Gastroesophageal sphincter (tissue), 4 donors: ENCODE results near the gene PRND. TPM values are rescaled to one million over a fixed set of nuclear protein-coding genes. Genes with fewer than 3 reads are reported as not detected.
"Not testable (repeated sequence)": the region's sequence is repeated elsewhere in the genome, so short reads cannot be mapped to it uniquely, and the experiment has no call there.

ENCODE experiments used
- ATAC-seq: fragments of 150-250 bp; one replicate; pipeline ENCODE4 v1.9.1; 2016; ENCODE audit warnings: mild to moderate bottlenecking, moderate library complexity
- H3K27ac ChIP-seq, 4 donors: fragments of 200-600 bp; sonication (generic) in 3 of 4; 1 replicate in 3 of 4; 2 replicates in 1 of 4; pipeline ENCODE4 v1.5.1; 2016 to 2019
- H3K27me3 ChIP-seq: fragments of 200-600 bp; sonication (generic); one replicate; pipeline ENCODE4 v1.5.1; 2019
- H3K36me3 ChIP-seq, 2 donors: fragments of 200-600 bp; sonication (generic); one replicate each; pipeline ENCODE4 v1.5.1; 2019; ENCODE audit warnings: control low read depth in 1 of 2
- H3K4me1 ChIP-seq, 3 donors: fragments of 200-600 bp; sonication (generic); 1 replicate in 2 of 3; 2 replicates in 1 of 3; pipeline ENCODE4 v1.5.1; 2016 to 2019; ENCODE audit warnings: control low read depth in 2 of 3
- H3K4me3 ChIP-seq, 2 donors: fragments of 200-600 bp; sonication (generic); one replicate each; pipeline ENCODE4 v1.5.1; 2019; ENCODE audit warnings: mild to moderate bottlenecking in 1 of 2, moderate library complexity in 1 of 2
- H3K9me3 ChIP-seq, 3 donors: fragments of 200-600 bp; sonication (generic); one replicate each; pipeline ENCODE4 v1.5.1; 2017 to 2019; ENCODE audit warnings: control low read depth in 2 of 3
- CTCF ChIP-seq, 4 experiments: fragments of 200-600 bp in 2 of 4; fragments of 450-650 bp in 2 of 4; sonication (generic) in 1 of 4; IDR thresholded peaks; one replicate each; pipeline ENCODE4 v1.5.1; 2017 to 2019; ENCODE audit warnings: antibody characterized with exemption in 4 of 4, mild to moderate bottlenecking in 2 of 4, moderate library complexity in 2 of 4
- EP300 ChIP-seq: sonication (generic); formaldehyde crosslinking; IDR thresholded peaks from one replicate; pipeline ENCODE4 v1.6.1; 2017; ENCODE audit warnings: antibody characterized with exemption, mild to moderate bottlenecking
- POLR2A ChIP-seq, 2 donors: fragments of 450-650 bp; IDR thresholded peaks; one replicate each; pipeline ENCODE4 v1.6.1; 2017; ENCODE audit warnings: antibody characterized with exemption in 2 of 2, mild to moderate bottlenecking in 2 of 2, moderate library complexity in 1 of 2
- POLR2AphosphoS5 ChIP-seq: sonication (generic); formaldehyde crosslinking; IDR thresholded peaks from one replicate; pipeline ENCODE4 v1.6.1; 2017; ENCODE audit warnings: antibody characterized with exemption
- WGBS, 2 donors: methylation state at CpG; one replicate each; pipeline ENCODE4 v1.1.5; 2018; ENCODE audit warnings: low coverage in 1 of 2; 5-methylcytosine and 5-hydroxymethylcytosine counted together
- total RNA-seq, 4 donors: library from RNA; depleted of rRNA; stranded (reverse); fragments of >200 nt; gene quantifications; one replicate each; pipeline ENCODE4 v1.1.0, GENCODE V29; 2016

The PRND gene
- total RNA-seq, 4 donors from 2014 or later: not detected

GRCh38 chr20:4769328-4769727 is 47.6 kb downstream of the PRND start:
- Histone ChIP-seq H3K27ac (no peak overlapping the region), H3K9me3 (no peaks in the 10 kb centered on the region), H3K4me1 (peaks cover 0 to 5% (median 0%) of the 10 kb centered on the region in 3 donors), H3K4me3 (no peak overlapping the region), H3K27me3 (no peaks in the 10 kb centered on the region), H3K36me3 (no peaks in the 10 kb centered on the region)
- TF ChIP-seq POLR2AphosphoS5 (no peak), EP300 (no peak), CTCF (IDR thresholded peaks at IDR 0.05) (no peak), POLR2A (IDR thresholded peaks at IDR 0.05) (no peak)
- no peak for ATAC-seq
- 86 to 95% methylated on average over 2 of the region's 2 CpGs for WGBS, 2 donors

DNA sequence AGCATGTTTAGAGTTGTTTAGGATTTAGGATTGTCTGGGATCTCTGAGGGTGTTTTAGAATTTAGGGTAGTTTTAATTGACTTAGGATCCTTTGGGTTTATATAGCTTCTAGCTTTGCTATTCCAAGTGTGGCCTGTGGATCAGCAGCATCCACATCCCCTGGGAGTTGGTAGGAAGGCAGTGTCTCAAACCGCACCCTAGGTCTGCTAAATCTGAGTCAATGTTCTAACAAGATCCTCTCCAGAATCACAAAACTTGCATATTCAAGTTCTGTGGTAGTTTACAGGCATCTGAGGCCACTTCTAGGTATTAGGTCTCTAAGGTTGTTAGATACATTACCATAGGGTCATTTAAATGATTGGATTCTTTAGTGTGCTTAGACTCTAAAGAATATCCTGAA is 48.3 kb downstream of the PRND start:
- Histone ChIP-seq H3K27ac (no peak overlapping the region), H3K4me1 (peaks cover 0 to 5% (median 0%) of the 10 kb centered on the region in 3 donors), H3K27me3 (no peaks in the 10 kb centered on the region), H3K36me3 (no peaks in the 10 kb centered on the region), H3K9me3 (no peaks in the 10 kb centered on the region), H3K4me3 (no peak overlapping the region)
- TF ChIP-seq POLR2A (IDR thresholded peaks at IDR 0.05) (no peak), CTCF (IDR thresholded peaks at IDR 0.05) (no peak), EP300 (no peak), POLR2AphosphoS5 (no peak)
- ATAC-seq: no peak
- WGBS, 2 donors: 60 to 78% methylated on average over 1 of the region's 1 CpG

DNA sequence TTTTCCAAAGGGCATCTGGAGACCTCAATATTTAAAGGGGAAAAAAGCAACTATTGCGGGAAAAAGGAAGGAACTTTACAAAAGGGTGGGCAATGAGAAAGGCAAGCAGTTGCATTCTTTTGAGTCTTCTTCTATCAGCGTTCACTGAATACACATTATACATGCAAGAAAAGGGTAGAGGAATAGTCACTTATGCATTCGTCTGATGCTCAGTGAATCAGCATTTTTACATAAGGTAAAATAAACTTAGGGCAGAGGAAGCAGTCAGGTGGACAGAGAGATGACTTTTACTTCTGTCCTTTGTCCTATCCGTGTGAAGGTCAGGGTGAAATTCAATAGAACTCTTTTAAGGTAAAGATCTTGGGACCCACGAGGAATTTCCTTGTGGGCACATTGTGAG is 49.3 kb downstream of the PRND start:
- H3K9me3 ChIP-seq: no peaks in the 10 kb centered on the region
- no peak for ATAC-seq
- H3K4me1 ChIP-seq: peaks cover 0 to 5% (median 0%) of the 10 kb centered on the region in 3 donors
- H3K4me3 ChIP-seq: no peak overlapping the region
- no peaks in the 10 kb centered on the region for H3K36me3 ChIP-seq
- 69 to 78% methylated on average over 5 of the region's 5 CpGs for WGBS, 2 donors
- H3K27ac ChIP-seq: no peak overlapping the region
- H3K27me3 ChIP-seq: no peaks in the 10 kb centered on the region
- TF ChIP-seq POLR2A (IDR thresholded peaks at IDR 0.05) (no peak), CTCF (IDR thresholded peaks at IDR 0.05) (no peak), POLR2AphosphoS5 (no peak), EP300 (no peak)

DNA sequence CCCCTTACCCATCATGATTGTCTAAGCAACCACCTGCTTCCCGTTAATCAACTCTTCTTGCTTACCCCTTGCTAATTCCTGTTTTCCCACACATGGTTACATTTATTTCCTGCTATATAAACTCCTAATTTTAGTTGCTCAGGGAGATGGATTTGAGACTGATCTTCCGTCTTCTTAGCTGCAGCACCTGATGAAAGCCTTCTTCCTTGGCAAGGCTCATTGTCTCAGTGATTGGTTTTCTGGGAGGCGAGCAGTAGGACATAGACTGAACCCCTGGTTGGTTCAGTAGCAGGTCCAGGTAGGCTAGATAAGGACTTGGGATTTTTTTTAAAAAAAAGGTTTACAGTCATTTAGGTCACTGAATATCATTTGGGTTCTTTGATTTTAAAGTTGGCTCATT is 50.4 kb downstream of the PRND start:
- Histone ChIP-seq H3K4me1 (peaks cover 0 to 5% (median 0%) of the 10 kb centered on the region in 3 donors), H3K9me3 (no peaks in the 10 kb centered on the region), H3K27ac (no peak overlapping the region), H3K36me3 (no peaks in the 10 kb centered on the region), H3K4me3 (no peak overlapping the region), H3K27me3 (no peaks in the 10 kb centered on the region)
- no peak for ATAC-seq
- 90 to 100% methylated on average over 3 of the region's 3 CpGs for WGBS, 2 donors
- no peak for TF ChIP-seq EP300
- no peak for TF ChIP-seq POLR2A (IDR thresholded peaks at IDR 0.05)
- no peak for TF ChIP-seq CTCF (IDR thresholded peaks at IDR 0.05)
- TF ChIP-seq POLR2AphosphoS5: no peak

DNA sequence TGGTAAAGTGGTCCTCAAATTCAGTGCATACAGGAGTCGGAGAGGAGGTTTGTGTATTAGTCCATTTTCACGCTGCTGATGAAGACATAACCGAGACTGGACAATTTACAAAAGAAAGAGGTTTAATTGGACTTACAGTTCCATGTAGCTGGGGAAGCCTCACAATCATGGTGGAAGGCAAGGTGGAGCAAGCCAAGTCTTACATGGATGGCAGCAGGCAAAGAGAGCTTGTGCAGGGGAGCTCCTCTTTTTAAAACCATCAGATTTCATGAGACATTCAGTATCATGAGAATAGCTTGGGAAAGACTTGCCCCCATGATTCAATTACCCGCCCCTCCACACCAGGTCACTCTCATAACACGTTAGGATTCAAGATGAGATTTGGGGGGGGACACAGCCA is 51.3 kb downstream of the PRND start:
- WGBS, 2 donors: 80 to 94% methylated on average over 3 of the region's 5 CpGs
- not testable (repeated sequence) for H3K27me3 ChIP-seq, H3K4me1 ChIP-seq, H3K36me3 ChIP-seq, H3K4me3 ChIP-seq, H3K27ac ChIP-seq, H3K9me3 ChIP-seq, ATAC-seq
